H1 (cell line): ENCODE data around the gene CKB. TPM values are rescaled to one million over a fixed set of nuclear protein-coding genes. Genes with fewer than 3 reads are reported as not detected.

Experiments used
- CTCF ChIA-PET: fragments of 300-600 bp; sonication (Branson Sonifier 250); formaldehyde crosslinking; loops from one replicate; lab custom pipeline; 2021; ENCODE audit not compliant: partially characterized antibody; lab: Charles Lee
- POLR2A ChIA-PET: fragments of 300-600 bp; sonication (Branson Sonifier 250); formaldehyde crosslinking; loops from one replicate; lab custom pipeline; 2021; ENCODE audit warnings: inconsistent platforms; ENCODE audit not compliant: partially characterized antibody; lab: Charles Lee
- DNase-seq, 2 experiments: peaks; one replicate each; pipeline versions ENCODE4 v3.0.0 to v3.0.0-alpha.2; 2010 to 2022; ENCODE audit warnings: low spot score in 2 of 2, low read depth in 1 of 2, mixed read lengths in 1 of 2
- FAIRE-seq: peaks from 2 replicates; lab custom pipeline; 2011; peaks lifted over from hg19 to GRCh38; lab: Jason Lieb, UNC
- H2AFZ ChIP-seq: 2 replicates; pipeline ENCODE4 v1.8.1; 2012; ENCODE audit warnings: low read length, inconsistent platforms
- H2AK5ac ChIP-seq: 2 replicates; pipeline ENCODE4 v1.6.1; 2013; ENCODE audit warnings: low read depth, low read length
- H2BK120ac ChIP-seq: replicated peaks from 2 replicates; pipeline ENCODE3; 2013; ENCODE audit warnings: low read depth, low read length, inconsistent platforms
- H2BK12ac ChIP-seq: 2 replicates; pipeline ENCODE4 v1.6.1; 2013; ENCODE audit warnings: low read depth, low read length
- H2BK15ac ChIP-seq: 2 replicates; pipeline ENCODE4 v1.6.1; 2013; ENCODE audit warnings: low read length
- H2BK20ac ChIP-seq: 2 replicates; pipeline ENCODE4 v1.6.1; 2013; ENCODE audit warnings: low read length
- H2BK5ac ChIP-seq: 2 replicates; pipeline ENCODE4 v1.6.1; 2013; ENCODE audit warnings: low read depth, low read length
- H3K14ac ChIP-seq: 2 replicates; pipeline ENCODE4 v1.6.1; 2013; ENCODE audit warnings: inconsistent platforms; ENCODE audit not compliant: insufficient read length
- H3K18ac ChIP-seq: 2 replicates; pipeline ENCODE4 v1.6.1; 2013; ENCODE audit warnings: low read length; ENCODE audit errors: extremely low read depth
- H3K23ac ChIP-seq: 2 replicates; pipeline ENCODE4 v1.6.1; 2013; ENCODE audit warnings: inconsistent platforms; ENCODE audit not compliant: insufficient read length
- H3K23me2 ChIP-seq: 2 replicates; pipeline ENCODE4 v1.6.1; 2013; ENCODE audit warnings: low read depth, low read length
- H3K27ac ChIP-seq: 2 replicates; pipeline ENCODE4 v1.6.1; 2011; ENCODE audit warnings: low read depth, low read length, inconsistent platforms
- H3K27me3 ChIP-seq, 4 experiments: replicated peaks in 1 of 4; 1 replicate in 1 of 4; 2 replicates in 3 of 4; pipeline versions ENCODE4 v1.6.1 to v1.8.1; 2011 to 2013; ENCODE audit warnings: low read length in 3 of 4, mild to moderate bottlenecking in 3 of 4, inconsistent platforms in 2 of 4, mixed read lengths in 2 of 4, moderate library complexity in 1 of 4; ENCODE audit not compliant: control insufficient read depth in 3 of 4, insufficient read depth in 3 of 4; ENCODE audit errors: extremely low read depth in 1 of 4
- H3K36me3 ChIP-seq, 4 experiments: 2 replicates each; pipeline versions ENCODE4 v1.6.1 to v1.8.1; 2011 to 2013; ENCODE audit warnings: mild to moderate bottlenecking in 4 of 4, low read length in 3 of 4, moderate library complexity in 2 of 4, control low read depth in 1 of 4, inconsistent platforms in 1 of 4; ENCODE audit not compliant: insufficient read depth in 4 of 4, control insufficient read depth in 2 of 4
- H3K4ac ChIP-seq: replicated peaks from 2 replicates; pipeline ENCODE3; 2013; ENCODE audit warnings: low read length, low read depth, mixed read lengths, inconsistent platforms; ENCODE audit not compliant: insufficient read length
- H3K4me1 ChIP-seq, 4 experiments: replicated peaks in 1 of 4; 1 replicate in 1 of 4; 2 replicates in 3 of 4; pipeline versions ENCODE4 v1.6.1 to v1.8.1; 2011 to 2013; ENCODE audit warnings: low read length in 3 of 4, inconsistent platforms in 2 of 4, mixed read lengths in 1 of 4; ENCODE audit not compliant: insufficient read depth in 4 of 4, control insufficient read depth in 3 of 4
- H3K4me2 ChIP-seq, 2 experiments: 2 replicates each; pipeline versions ENCODE4 v1.6.1 to v1.8.1; 2011 to 2013; ENCODE audit warnings: low read depth in 2 of 2, low read length in 2 of 2, control low read depth in 1 of 2, inconsistent platforms in 1 of 2, mild to moderate bottlenecking in 1 of 2; ENCODE audit not compliant: insufficient read depth in 1 of 2
- H3K4me3 ChIP-seq, 4 experiments: fragments of 200-600, 300-600 bp in 1 of 4; sonication (generic), shearing (Covaris generic), sonication (Bioruptor Twin) in 1 of 4; 2 replicates each; pipeline versions ENCODE4 v1.5.1 to v1.8.1; 2011 to 2016; ENCODE audit warnings: low read length in 4 of 4, low read depth in 3 of 4, control low read depth in 2 of 4, inconsistent platforms in 2 of 4, mild to moderate bottlenecking in 2 of 4, mixed read lengths in 1 of 4, moderate library complexity in 1 of 4; ENCODE audit not compliant: insufficient read depth in 2 of 4; ENCODE audit errors: extremely low read depth in 1 of 4
- H3K56ac ChIP-seq: replicated peaks from 2 replicates; pipeline ENCODE3; 2013; ENCODE audit warnings: low read depth, mild to moderate bottlenecking, mixed read lengths, low read length, inconsistent platforms; ENCODE audit not compliant: insufficient read length
- H3K79me1 ChIP-seq: 2 replicates; pipeline ENCODE4 v1.6.1; 2013; ENCODE audit warnings: low read depth, low read length, control low read depth
- H3K79me2 ChIP-seq, 2 experiments: 2 replicates each; pipeline versions ENCODE4 v1.6.1 to v1.8.1; 2012 to 2013; ENCODE audit warnings: low read length in 2 of 2, mild to moderate bottlenecking in 2 of 2, inconsistent platforms in 1 of 2; ENCODE audit not compliant: insufficient read depth in 2 of 2, control insufficient read depth in 1 of 2
- H3K9ac ChIP-seq, 4 experiments: replicated peaks in 1 of 4; 1 replicate in 1 of 4; 2 replicates in 3 of 4; pipeline versions ENCODE4 v1.6.1 to v1.8.1; 2011 to 2013; ENCODE audit warnings: low read depth in 3 of 4, low read length in 3 of 4, control low read depth in 2 of 4, mild to moderate bottlenecking in 2 of 4, moderate library complexity in 2 of 4, inconsistent platforms in 1 of 4; ENCODE audit errors: extremely low read depth in 1 of 4
- H3K9me3 ChIP-seq, 2 experiments: 2 replicates each; pipeline versions ENCODE4 v1.6.1 to v1.8.1; 2012 to 2013; ENCODE audit warnings: mild to moderate bottlenecking in 2 of 2, moderate library complexity in 2 of 2, control low read depth in 1 of 2, inconsistent platforms in 1 of 2, low read depth in 1 of 2, low read length in 1 of 2, mixed read lengths in 1 of 2; ENCODE audit not compliant: insufficient read depth in 2 of 2
- H4K20me1 ChIP-seq, 2 experiments: replicated peaks in 1 of 2; 2 replicates each; pipeline versions ENCODE3 to v1.8.1; 2011 to 2013; ENCODE audit warnings: inconsistent platforms in 2 of 2, low read length in 2 of 2, mild to moderate bottlenecking in 1 of 2; ENCODE audit not compliant: insufficient read depth in 2 of 2, control insufficient read depth in 1 of 2
- H4K5ac ChIP-seq: 2 replicates; pipeline ENCODE4 v1.6.1; 2013; ENCODE audit warnings: low read length, low read depth, mixed read lengths, inconsistent platforms; ENCODE audit not compliant: insufficient read length
- H4K8ac ChIP-seq: 2 replicates; pipeline ENCODE4 v1.8.0; 2013; ENCODE audit warnings: mild to moderate bottlenecking, moderate library complexity, low read length, inconsistent platforms; ENCODE audit not compliant: insufficient read depth; ENCODE audit errors: extremely low read depth
- H4K91ac ChIP-seq: replicated peaks from 2 replicates; pipeline ENCODE3; 2013; ENCODE audit warnings: low read length, mixed read lengths, inconsistent platforms; ENCODE audit not compliant: insufficient read length
- BCL11A ChIP-seq, 2 experiments: IDR thresholded peaks; one replicate each; pipeline ENCODE4 v1.6.1; 2011; ENCODE audit warnings: low read depth in 2 of 2, low read length in 2 of 2, mild to moderate bottlenecking in 2 of 2
- BRCA1 ChIP-seq: IDR thresholded peaks from 2 replicates; pipeline ENCODE4 v1.6.1; 2012; ENCODE audit warnings: low read depth, low read length, improper control_type of control experiment
- CHD1 ChIP-seq: IDR thresholded peaks from 2 replicates; pipeline ENCODE4 v1.6.1; 2012; ENCODE audit warnings: low read depth, low read length, improper control_type of control experiment
- CHD2 ChIP-seq: IDR thresholded peaks from 2 replicates; pipeline ENCODE4 v1.6.1; 2012; ENCODE audit warnings: low read length, improper control_type of control experiment
- FOSL1 ChIP-seq: IDR thresholded peaks from 2 replicates; pipeline ENCODE4 v1.6.1; 2011; ENCODE audit warnings: mild to moderate bottlenecking, low read depth, low read length, moderate library complexity; ENCODE audit not compliant: insufficient read depth
- POU5F1 ChIP-seq: IDR thresholded peaks from 2 replicates; pipeline ENCODE4 v1.6.1; 2011; ENCODE audit warnings: low read depth, mild to moderate bottlenecking, low read length, moderate library complexity
- RNF2 ChIP-seq: fragments of 200-900, 300-1000 bp; sonication (generic); IDR thresholded peaks from 2 replicates; pipeline ENCODE4 v1.7.1; 2016; ENCODE audit warnings: borderline replicate concordance, low read depth, mild to moderate bottlenecking, antibody characterized with exemption, low read length; ENCODE audit not compliant: poor library complexity, severe bottlenecking; ENCODE audit errors: missing control alignments
- WGBS, 2 experiments: shearing (Covaris generic) in 1 of 2; methylation state at CpG; one replicate each; pipeline versions ENCODE4 v1.1.6 to v1.1.7; 2013 to 2015; ENCODE audit warnings: low lambda C conversion rate in 2 of 2, mixed read lengths in 2 of 2, inconsistent platforms in 1 of 2, low coverage in 1 of 2, missing lambda C conversion rate in 1 of 2; ENCODE audit not compliant: insufficient replicate concordance in 2 of 2, insufficient coverage in 1 of 2, insufficient read length in 1 of 2; ENCODE audit errors: extremely low coverage in 1 of 2, missing lambda C conversion rate in 1 of 2; 5-methylcytosine and 5-hydroxymethylcytosine counted together
- polyA plus RNA-seq, 7 experiments: library from polyadenylated mRNA; depleted of rRNA in 3 of 7; stranded (reverse) in 5 of 7; unstranded in 2 of 7; fragments of >200 nt in 5 of 7; fragments of 200-250 nt in 2 of 7; gene quantifications; 1 replicate in 5 of 7; 2 replicates in 1 of 7; 4 replicates in 1 of 7; pipeline versions ENCODE4 v1.2.1 to v1.2.3, GENCODE V29; 2011 to 2013; ENCODE audit warnings: missing spikeins in 2 of 7, mixed read lengths in 2 of 7
- total RNA-seq: library from RNA; stranded (reverse); fragmentation: NEBNext Ultra II Directional; extraction: Animal tissue kit (Norgen Biotek cat#: 25700); gene quantifications from 2 replicates; pipeline ENCODE4 v1.2.1, GENCODE V29; 2021

CKB gene
- total and polyA plus RNA-seq, 2 of the 8 experiments (the other 6 are each of a cell fraction or from before 2014, with no cell fraction given) = 538 to 950 TPM

GRCh38 chr14:103492156-103492925, 30.3 kb downstream of the CKB start:
- peaks cover 3 to 34% (median 15%) of the 10 kb centered on the region in 4 experiments; a peak in 6 of 8 replicates for H3K36me3 ChIP-seq
- DNase-seq (no peak), FAIRE-seq (no peak)
- H4K5ac ChIP-seq = no peak overlapping the region
- H4K91ac ChIP-seq = no peak overlapping the region
- no peak overlapping the region for H3K56ac ChIP-seq
- no peak overlapping the region for H2BK12ac ChIP-seq
- no peak overlapping the region for H3K4ac ChIP-seq
- H3K4me1 ChIP-seq = no peaks in the 10 kb centered on the region
- no peak overlapping the region for H2AK5ac ChIP-seq
- no peak overlapping the region for H2BK20ac ChIP-seq
- CTCF ChIA-PET = interaction anchor here (0.6 to 1.2 kb wide), 4 partner anchors 11 to 197 kb away, joined by 3 read pairs; no protein-coding TSS in a partner anchor
- no peak overlapping the region for H2BK120ac ChIP-seq
- no peak overlapping the region for H3K14ac ChIP-seq
- WGBS, 2 experiments = 91% methylated on average over 6 of the region's 6 CpGs; no CpG with 5 or more reads in 1 of the 2 experiments
- H3K9me3 ChIP-seq = no peaks in the 10 kb centered on the region
- H3K23me2 ChIP-seq = no peaks in the 10 kb centered on the region
- no peak overlapping the region for H2BK5ac ChIP-seq
- H3K27me3 ChIP-seq = no peaks in the 10 kb centered on the region
- H4K8ac ChIP-seq = no peak overlapping the region
- H4K20me1 ChIP-seq = peaks cover 0 to 5% of the 10 kb centered on the region in 2 experiments
- H3K23ac ChIP-seq = no peak overlapping the region
- no peaks in the 10 kb centered on the region; the same call in 1 of the 2 replicates for H3K79me1 ChIP-seq
- no peak overlapping the region for H3K4me3 ChIP-seq
- no peak overlapping the region for H3K27ac ChIP-seq
- H2BK15ac ChIP-seq = no peak overlapping the region
- no peaks in the 10 kb centered on the region for H3K79me2 ChIP-seq
- H3K9ac ChIP-seq = no peak overlapping the region
- H3K18ac ChIP-seq = no peak overlapping the region
- H3K4me2 ChIP-seq = no peak overlapping the region
- POLR2A ChIA-PET = interaction anchor here (1.1 kb wide), 1 partner anchor 30 kb away, joined by 4 read pairs; the partner anchor contains the start of gene CKB
- H2AFZ ChIP-seq = no peak overlapping the region
- TF ChIP-seq BRCA1 (no peak), CHD2 (no peak), BCL11A (IDR thresholded peaks at IDR 0.05; ENCODE audit: low read depth in 2 of 2, low read length in 2 of 2) (no peak), POU5F1 (no peak), CHD1 (no peak), FOSL1 (no peak), RNF2 (no peak)
